HG02840 (cell line): Measurements from ENCODE around the gene FSHR.

Source experiments
- ATAC-seq: cut with Tn5 transposase; IDR thresholded peaks from one replicate; pipeline ENCODE4 v1.9.1; 2021; ENCODE audit warnings: mild to moderate bottlenecking, moderate library complexity, moderate number of reproducible peaks; ENCODE audit not compliant: unreplicated experiment, low FRiP score

Gene FSHR, protein sequence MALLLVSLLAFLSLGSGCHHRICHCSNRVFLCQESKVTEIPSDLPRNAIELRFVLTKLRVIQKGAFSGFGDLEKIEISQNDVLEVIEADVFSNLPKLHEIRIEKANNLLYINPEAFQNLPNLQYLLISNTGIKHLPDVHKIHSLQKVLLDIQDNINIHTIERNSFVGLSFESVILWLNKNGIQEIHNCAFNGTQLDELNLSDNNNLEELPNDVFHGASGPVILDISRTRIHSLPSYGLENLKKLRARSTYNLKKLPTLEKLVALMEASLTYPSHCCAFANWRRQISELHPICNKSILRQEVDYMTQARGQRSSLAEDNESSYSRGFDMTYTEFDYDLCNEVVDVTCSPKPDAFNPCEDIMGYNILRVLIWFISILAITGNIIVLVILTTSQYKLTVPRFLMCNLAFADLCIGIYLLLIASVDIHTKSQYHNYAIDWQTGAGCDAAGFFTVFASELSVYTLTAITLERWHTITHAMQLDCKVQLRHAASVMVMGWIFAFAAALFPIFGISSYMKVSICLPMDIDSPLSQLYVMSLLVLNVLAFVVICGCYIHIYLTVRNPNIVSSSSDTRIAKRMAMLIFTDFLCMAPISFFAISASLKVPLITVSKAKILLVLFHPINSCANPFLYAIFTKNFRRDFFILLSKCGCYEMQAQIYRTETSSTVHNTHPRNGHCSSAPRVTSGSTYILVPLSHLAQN

DNA sequence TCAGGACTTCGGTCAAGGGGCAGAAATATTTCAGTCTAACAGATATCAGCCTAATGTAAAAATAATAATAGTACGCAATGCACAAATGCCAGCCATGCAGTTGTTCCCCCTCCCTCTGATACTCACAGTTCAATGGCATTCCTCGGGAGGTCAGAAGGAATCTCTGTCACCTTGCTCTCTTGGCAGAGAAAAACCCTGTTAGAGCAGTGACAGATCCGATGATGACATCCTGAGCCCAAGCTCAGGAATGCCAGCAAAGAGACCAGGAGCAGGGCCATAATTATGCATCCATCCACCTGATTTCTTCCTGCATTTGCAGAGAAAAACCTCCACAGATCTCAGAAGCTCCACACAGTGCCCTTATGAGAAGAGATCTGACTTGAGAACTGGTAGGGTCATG, at the start of gene FSHR:
Gene FSHR, minus strand, starts transcription at position 376 of the 400 bp plus-strand sequence. Its CDS starts 98 bp downstream, at position 278.
- ATAC-seq: no peak

DNA sequence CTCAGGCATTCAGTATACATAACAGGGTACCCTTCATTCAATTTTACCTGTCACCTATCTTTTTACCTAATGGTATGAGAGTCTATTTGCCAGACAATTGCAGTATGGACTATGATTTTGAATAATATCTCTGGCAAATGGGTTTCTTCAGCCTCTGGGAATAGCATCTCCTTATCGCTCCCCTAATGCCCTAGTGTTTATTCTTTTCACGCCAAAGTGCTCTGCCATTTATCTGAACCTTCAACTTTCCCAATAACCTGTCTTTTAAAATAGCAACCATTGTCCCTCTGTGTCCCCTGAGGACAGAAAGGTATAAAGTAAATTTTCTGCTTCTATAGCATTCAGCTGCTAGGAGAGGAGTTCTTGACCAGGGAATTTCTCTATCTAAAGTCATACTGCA, 45.0 kb upstream of the FSHR start:
- no peak for ATAC-seq

DNA sequence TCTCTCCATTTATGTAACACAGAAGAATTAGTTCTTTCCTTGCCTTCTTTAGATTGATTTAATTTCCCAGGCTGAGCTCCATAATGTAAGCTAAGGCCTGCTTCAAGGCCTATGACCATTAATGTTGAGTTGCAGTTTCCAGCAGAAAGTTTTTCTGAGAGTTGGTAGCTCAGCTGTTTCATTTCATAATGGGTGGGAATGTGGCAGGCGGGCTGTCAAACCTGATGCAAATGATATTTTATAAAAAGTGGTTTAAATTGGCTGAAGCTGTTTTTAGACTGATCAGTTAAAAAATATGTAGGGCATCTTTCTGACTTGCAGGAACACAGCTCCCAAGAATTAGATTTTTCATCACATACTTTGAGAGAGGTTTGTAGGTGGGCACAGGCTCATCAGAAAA, 40.4 kb upstream of the FSHR start:
- no peak for ATAC-seq

DNA sequence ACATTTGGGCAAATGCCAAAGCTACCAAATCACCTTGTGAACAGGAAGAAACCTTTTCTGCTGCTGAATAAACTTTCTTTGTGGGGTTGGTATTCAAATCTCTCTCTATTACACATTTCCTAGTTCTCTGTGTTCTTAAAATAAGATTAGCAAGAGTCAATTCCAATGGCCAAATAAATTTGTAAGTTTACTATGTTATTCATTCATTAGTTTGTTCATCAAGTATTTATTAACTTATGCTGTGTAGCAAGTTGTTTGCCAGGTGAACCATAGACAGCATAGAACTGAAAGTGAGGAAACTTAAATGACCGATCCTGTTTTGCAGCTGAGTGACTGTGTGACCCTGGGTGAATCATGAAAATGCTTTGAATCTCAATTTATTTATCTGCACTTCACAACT, 37.7 kb upstream of the FSHR start:
- no peak for ATAC-seq

DNA sequence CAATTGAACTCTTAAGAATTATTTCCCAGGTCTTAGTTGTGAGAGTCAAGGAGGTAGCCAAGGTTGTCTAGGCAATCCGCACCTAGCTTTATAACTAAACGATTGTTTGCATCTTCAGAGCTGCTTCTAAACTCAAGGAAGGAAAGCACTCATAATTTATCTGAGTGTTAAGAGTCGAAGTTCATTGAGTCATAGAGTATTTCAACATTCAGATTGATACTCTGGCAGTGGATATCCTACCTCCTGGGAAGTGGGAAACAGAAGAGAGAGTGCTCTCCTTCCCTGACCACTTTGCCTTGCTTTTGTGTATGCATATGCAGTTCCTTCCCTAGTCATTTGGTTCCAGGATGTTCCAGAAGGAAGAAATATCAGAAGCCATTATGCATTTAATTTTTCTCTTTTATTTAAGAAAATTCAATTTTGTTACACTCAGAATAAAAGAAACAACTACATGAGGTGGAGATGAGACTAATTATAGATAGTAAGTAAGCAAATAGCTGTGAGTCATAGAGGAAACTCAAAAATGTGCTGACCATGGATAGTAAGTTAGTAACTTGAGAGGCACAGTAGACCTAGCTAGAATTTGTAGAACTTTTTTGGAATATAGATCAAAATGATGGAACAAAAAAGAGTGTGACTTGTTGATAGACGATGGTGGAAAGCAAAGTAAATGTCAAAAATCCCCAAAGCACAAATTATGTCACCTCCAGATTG, 35.4 kb upstream of the FSHR start:
- no peak for ATAC-seq

DNA sequence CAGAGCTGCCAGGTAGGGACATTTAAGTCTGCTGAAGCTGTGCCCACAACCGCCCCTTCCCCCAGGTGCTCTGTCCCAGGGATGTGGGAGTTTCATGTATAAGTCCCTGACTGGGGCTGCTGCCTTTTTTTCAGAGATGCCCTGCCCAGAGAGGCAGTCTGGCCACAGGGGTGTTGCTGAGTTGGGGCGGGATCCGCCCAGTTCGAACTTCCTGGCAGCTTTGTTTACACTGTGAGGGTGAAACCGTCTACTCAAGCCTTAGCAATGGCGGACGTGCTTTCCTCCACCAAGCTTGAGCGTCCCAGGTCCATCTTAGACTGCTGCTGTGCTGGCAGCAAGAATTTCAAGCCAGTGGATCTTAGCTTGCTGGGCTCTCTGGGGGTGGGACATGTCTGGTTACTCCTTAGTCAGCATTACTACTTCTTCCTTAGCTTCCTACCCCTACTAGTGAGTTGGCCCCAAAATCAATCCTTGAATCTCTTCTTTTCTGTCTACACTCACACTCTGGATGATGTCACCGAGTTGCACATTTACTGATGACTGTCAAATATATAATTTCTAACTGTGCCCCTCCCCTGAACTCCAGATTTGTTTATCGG, 31.8 kb upstream of the FSHR start:
- ATAC-seq: no peak

DNA sequence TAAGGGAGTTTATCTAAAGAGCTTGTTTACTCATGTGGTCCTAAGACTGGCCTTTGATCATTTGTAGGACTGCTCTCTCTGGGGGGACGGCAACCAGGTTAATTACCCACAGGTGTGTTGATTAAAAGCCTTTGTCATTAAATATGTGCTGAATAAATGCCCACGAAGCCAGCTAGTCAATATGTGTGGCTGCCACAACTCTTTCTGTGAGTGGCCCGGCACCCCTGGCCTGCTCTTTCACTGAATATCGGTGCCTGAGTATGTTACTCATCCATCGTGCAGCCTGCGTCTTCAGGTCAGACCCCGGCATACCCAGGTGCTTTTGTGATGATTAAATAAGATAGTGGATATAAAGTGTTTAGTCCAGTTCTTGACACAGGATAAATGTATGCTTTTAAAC, 24.3 kb upstream of the FSHR start:
- no peak for ATAC-seq

DNA sequence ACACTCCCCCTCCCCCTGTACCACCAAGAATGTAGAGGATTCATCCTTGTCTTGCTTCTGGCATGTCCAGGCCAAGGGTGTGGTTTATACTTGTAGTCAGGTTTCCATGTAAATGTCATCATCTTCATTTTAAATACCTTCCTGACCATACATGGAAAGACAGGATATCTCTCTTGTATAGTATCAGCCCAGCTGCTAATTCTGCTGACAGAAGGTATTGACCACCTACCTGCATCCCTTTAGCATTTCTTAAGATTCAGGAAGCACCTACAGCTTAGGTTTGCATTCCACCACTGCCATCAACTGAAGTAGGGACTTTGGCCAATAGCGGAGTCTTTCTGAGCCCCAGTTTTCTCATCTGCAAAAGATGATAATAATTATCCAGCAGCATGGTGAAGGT, 22.9 kb upstream of the FSHR start:
- ATAC-seq: no peak

DNA sequence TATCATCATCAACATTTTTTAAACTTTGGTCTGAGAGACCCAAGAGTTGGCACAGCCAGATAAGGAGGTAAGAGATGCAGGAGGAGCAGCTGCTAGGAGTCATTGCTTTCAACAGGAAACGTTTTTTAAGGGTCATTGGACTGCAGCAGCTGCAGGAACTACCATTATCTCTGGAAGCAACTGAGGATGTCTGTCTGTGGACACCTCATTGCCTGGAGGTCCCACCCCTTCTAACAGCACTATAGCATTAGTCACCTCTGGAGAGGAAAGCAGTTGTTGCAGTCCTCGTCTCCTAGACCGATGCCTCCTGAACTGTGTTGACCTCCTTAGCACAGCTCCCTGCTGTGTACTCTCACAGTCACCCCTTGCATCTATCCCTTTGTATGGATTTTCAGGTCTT, 21.5 kb upstream of the FSHR start:
- no peak for ATAC-seq

DNA sequence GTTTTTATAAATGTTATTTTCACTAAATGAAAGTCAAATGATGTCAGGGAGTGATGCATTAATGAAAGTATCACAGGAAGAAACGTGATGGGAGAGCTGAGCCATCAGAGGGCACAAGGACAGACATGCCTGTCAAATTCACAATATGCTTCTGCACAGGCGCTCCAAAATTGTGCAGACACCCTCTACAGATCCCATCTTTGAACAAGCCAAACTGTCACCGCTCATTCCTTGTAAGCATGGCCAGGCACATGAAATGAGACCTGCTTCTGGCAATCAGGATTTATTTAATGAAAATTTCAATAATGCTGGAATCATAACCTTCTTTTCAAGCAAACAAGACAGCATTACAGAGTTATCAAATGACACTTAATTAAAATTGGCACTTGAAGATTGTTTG, 20.4 kb upstream of the FSHR start:
- no peak for ATAC-seq

DNA sequence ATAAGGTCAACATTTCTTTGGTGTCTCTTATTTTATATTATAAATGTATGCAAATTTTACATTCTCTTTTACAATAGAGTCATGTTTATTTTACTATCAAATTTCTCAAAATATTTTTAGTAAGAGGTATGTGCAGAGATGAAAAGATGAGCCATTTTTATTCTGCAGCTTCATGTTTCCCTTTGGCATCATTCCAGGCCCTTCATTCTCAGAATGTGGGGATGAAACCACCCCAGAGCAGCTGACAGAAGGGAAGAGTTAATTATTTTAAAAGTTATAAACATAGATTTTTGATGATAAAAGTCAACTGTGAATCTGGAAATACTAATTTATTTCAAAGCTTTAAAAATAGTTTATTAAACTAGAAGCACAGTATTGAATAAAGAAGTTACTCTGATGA, 12.8 kb upstream of the FSHR start:
- ATAC-seq: no peak

DNA sequence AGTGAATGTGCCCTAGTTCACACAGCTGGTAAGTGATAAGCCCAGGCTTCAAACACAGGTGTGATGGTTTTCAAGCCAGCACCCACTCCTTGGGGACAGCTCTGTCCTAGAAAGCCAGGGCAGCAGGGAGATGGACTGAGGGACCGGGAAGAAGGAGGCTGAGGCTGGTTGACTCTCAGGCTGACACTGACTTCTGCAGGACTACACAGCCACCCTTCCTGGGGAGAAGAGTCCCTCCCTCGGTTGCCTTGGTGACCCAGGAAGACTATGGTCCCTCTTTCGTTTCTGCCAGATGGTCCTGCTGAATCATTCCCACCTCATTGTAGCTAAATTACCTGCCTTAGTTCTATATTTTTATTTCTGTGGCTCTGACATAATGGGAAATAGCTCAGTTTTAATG, 11.3 kb upstream of the FSHR start:
- ATAC-seq: no peak

DNA sequence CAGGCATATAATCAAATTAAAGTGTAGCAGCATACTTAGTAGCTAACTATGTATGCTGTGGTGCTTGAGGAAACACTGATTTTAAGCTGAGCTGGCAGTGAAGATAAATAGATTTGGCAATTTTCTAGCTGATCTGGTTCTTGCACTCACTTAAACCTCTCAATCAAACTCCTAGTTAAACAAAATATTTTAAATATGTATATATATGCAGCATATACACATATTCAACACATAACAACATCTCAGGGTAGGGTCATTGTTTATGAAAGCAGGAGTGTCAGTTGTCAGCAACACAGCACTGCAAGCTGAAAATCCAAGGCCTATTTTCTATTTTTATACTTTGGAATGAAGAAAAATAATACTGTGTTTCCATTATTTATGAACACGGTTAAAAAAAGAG, 10.4 kb upstream of the FSHR start:
- no peak for ATAC-seq

DNA sequence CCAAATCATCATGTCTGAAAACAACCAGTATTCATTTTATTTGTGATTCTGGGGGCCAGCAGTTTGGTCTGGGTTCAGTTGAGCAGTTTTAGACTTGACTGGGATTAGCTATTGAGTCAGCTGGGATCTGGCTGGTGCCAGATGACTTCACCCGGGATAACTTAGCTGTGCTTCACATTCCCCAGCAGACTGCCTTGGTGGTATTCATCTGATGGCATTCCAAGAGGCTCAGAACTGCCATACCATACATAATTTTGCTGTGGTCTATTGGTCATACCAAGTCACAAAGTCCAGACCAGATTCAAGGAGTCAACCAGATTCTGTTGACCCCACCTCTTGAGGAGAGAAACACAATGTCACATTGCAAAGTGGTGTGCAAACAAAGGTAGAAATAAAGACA, 7.8 kb upstream of the FSHR start:
- no peak for ATAC-seq

DNA sequence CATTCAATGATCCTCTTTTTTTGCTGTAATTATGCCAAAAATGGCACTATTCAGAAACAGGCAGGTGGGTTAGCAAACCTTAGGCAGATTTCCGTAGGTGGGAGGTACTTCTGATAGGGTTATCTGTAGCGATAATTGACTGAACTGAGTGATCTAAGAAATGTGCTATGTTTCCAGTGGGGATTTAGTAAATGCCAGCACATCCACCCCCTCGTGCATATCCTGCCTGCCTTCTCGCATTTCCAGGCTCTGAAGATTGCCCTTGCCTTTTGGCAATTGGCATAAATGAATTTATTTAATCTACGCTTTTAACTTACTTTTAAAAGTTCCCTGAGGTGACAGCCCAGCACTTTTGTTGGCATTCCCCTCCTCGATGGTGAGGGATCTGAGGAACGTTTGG, 576 bp upstream of the FSHR start:
- no peak for ATAC-seq

DNA sequence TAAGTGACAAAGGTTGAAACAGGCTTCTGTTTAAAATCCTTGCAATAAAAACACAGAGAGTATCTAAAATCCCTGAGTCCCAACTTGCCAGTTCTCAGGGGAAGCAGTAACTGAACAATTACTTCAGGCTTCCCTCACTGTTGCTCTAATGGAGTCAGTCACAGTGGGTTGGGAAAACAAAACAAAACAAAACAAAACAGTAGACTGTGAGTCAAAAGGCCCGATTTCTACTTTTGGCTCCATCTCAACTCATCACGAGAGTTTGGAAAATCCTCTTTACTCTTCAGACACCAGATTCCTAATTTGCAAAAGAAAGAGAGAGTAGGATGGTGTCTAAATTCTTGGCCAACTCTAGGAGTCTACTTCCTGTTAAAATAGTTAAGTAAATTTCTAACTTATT, 1.1 kb downstream of the FSHR start:
- ATAC-seq: no peak

DNA sequence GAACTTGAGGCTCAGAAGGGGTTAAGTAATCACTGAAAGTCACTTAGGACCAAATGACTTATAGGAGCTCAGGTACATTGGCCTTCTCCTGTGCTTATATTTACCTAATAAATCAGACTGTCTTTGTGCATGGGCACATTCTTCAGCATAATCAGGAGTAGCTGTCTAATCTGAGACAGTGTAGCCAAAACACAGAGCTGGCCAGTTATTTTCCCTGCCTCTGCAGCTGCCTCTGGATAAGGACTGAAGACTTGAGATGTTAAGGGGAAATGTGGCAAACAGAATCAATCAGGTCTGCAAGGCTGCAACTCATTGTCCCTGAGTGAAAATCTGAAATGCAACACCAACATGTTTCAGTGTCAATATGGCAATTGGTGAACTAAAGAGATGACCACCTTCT, 1.5 kb downstream of the FSHR start:
- no peak for ATAC-seq

DNA sequence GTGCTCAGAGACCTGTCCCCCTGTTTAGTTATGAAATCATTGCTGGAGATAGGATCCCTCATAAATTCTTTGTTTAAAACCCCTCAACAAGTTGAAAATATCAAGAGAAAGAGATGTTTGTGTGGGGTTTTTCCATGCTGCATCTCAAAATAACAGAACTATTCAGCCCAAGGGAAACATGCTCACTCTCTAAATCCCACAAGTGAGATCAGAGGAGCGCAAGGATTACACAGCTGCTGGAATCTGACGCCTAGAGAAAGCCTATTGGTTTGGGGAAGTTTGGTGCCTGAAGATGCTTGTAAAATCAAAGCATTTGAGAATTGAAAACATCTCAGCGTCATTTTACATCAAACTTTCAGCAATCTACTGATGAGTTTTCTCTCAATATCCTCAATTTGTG, 7.9 kb downstream of the FSHR start:
- ATAC-seq: no peak

DNA sequence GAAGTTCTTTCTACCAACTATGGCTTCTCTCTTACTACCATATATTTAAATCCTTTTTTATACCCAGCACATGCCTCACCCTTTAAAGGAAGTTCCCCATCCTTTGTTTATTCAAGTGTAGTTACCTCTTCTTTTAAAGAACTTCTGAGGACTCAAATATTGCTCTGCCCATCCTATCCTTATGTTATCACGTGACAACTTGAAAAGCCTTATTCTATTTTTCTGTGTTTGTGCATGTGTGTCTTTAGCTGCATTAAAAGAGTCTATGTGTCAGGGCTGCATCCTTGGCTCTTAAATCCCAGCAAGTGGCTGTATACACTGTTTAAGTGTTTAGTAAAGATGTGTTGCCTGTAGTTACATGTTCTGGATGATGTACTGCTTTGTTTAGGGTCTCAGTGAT, 22.5 kb downstream of the FSHR start:
- no peak for ATAC-seq

DNA sequence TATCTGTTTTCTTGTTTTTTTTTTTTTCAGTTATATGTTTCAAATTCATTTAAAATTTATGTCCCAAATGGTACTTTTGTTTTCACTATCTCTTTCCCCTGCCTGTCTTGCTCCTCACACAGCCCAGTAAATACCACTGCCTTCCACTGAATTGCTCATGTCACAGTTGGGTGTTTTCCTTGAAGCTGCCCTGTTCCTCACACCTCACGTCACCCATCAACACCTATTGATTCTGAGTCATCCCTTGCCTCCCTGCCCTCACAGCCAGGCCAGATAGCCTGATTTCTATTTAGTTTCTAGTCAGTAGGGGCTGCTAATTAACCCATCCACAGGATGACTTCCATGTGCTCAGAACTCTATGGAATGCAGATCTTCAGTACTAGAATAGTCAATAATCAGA, 25.3 kb downstream of the FSHR start:
- peak; percentile 80 for ATAC-seq

DNA sequence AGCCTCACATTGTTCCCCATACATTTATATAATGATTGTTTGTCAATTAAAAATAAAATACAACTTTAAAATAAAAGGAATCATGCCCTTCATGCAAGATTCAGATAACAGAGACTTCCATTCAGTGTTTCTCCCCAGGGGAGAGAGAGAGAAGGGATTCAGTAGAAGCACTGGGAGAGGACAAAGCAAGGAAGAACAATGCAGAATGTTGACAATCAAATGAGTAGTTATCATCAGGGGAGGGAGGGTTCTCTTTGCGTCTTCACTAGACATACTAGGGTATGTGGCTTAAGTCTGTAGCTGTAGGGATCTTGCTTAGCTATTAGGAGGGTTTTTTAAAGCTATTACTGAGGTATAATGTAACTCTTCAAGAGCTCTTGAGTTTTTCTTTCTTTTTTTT, 30.7 kb downstream of the FSHR start:
- no peak for ATAC-seq
